Lower leg skin (tissue), 4 donors: ENCODE measurements around the gene KCNJ15. TPM values are rescaled to one million over a fixed set of nuclear protein-coding genes. Genes with fewer than 3 reads are reported as not detected.

Experiments
- DNase-seq, 2 donors: peaks; one replicate each; pipeline ENCODE4 v3.0.0-alpha.2; 2019; ENCODE audit warnings: low spot score in 2 of 2
- H3K4me3 ChIP-seq: fragments of 200-600 bp; sonication (generic); 2 replicates; pipeline ENCODE4 v1.5.1; 2017; ENCODE audit warnings: mild to moderate bottlenecking, low read depth; ENCODE audit not compliant: poor library complexity, severe bottlenecking
- CTCF ChIP-seq, 3 donors: fragments of 450-650 bp; IDR thresholded peaks; one replicate each; pipeline ENCODE4 v1.5.1; 2016; ENCODE audit warnings: antibody characterized with exemption in 3 of 3, mild to moderate bottlenecking in 3 of 3, moderate library complexity in 2 of 3
- POLR2A ChIP-seq, 2 donors: fragments of 450-650 bp; IDR thresholded peaks; one replicate each; pipeline ENCODE4 v1.6.1; 2016 to 2017; ENCODE audit warnings: antibody characterized with exemption in 2 of 2, mild to moderate bottlenecking in 1 of 2, moderate library complexity in 1 of 2
- WGBS, 2 donors: methylation state at CpG; one replicate each; pipeline ENCODE4 v1.1.5; 2018; 5-methylcytosine and 5-hydroxymethylcytosine counted together
- intact Hi-C: fragments of 100-400 bp; cut with DNase I; formaldehyde crosslinking; loops from one replicate; pipeline ENCODE4 v1.15.0; 2023; ENCODE audit warnings: low total_unique reads
- total RNA-seq, 4 donors: library from RNA; depleted of rRNA; stranded (reverse); fragments of >200 nt; gene quantifications; one replicate each; pipeline ENCODE4 v1.1.0, GENCODE V29; 2016

KCNJ15 gene
- total RNA-seq, 4 donors from 2014 or later: 4.2 to 55.1 (median 7.3) TPM

- DNase-seq: peak; percentile 66 to 91
- H3K4me3 ChIP-seq: no peak overlapping the region
- intact Hi-C loops: no loop called here
- WGBS, 2 donors: 43 to 46% methylated on average over 6 of the region's 6 CpGs
- TF ChIP-seq POLR2A (IDR thresholded peaks at IDR 0.05) (no peak), CTCF (IDR thresholded peaks at IDR 0.05) (no peak)
Observed at GRCh38 chr21:38352536-38353219, 95.9 kb downstream of the KCNJ15 start.

DNA sequence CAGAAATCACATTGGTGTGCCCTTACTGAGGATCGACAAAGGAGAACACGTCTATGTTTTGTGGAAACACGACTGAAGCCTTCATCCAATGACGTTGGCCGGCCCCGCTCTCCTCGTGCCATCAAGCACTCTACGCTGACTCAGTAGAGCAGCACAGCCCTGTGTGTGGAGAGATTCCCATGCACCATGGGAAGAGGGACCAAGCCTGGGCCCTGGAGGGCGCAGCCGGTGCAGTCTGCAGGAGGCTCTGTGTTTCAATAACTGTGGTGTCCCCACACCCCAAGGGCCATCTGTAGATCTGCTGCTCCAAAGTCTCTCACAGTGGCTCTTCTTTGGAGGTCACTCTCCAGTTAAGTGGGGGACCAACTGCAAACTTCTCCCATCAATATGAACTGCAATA lies 97.4 kb downstream of the KCNJ15 start:
- no peak overlapping the region for H3K4me3 ChIP-seq
- no peak for DNase-seq
- WGBS, 2 donors: 93 to 94% methylated on average over 10 of the region's 10 CpGs
- TF ChIP-seq POLR2A (IDR thresholded peaks at IDR 0.05) (no peak), CTCF (IDR thresholded peaks at IDR 0.05) (no peak)
- intact Hi-C loops: no loop called here

- TF ChIP-seq POLR2A (IDR thresholded peaks at IDR 0.05) (no peak), CTCF (IDR thresholded peaks at IDR 0.05) (no peak)
- DNase-seq: no peak
- WGBS, 2 donors: 88 to 89% methylated on average over 2 of the region's 2 CpGs
- no peak overlapping the region for H3K4me3 ChIP-seq
- intact Hi-C loops: no loop called here
Observed at GRCh38 chr21:38354746-38355145, 98.0 kb downstream of the KCNJ15 start.

DNA sequence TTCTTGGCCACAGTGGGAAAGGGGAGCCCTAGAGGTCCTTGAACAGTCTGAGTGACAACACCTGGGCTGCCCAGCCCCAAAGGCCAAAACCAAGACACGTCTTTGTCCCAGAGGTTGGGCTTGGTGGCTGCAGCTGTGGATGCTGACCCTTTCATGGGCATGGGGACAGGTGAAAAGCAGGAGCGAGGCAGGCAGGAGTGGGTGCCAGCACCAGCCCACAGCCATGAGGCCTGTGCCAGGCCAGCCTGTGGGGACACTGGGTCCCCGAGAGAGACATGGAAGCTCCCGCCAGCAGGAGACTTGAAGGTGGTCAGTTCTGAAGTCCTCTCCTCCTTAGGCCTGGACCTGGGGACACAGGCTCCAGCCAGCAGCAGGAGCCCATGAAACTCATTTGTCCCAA lies 98.6 kb downstream of the KCNJ15 start:
- no peak for DNase-seq
- TF ChIP-seq CTCF (IDR thresholded peaks at IDR 0.05) (no peak), POLR2A (IDR thresholded peaks at IDR 0.05) (no peak)
- no peak overlapping the region for H3K4me3 ChIP-seq
- WGBS, 2 donors: 92 to 93% methylated on average over 4 of the region's 4 CpGs
- intact Hi-C loops: no loop called here

DNA sequence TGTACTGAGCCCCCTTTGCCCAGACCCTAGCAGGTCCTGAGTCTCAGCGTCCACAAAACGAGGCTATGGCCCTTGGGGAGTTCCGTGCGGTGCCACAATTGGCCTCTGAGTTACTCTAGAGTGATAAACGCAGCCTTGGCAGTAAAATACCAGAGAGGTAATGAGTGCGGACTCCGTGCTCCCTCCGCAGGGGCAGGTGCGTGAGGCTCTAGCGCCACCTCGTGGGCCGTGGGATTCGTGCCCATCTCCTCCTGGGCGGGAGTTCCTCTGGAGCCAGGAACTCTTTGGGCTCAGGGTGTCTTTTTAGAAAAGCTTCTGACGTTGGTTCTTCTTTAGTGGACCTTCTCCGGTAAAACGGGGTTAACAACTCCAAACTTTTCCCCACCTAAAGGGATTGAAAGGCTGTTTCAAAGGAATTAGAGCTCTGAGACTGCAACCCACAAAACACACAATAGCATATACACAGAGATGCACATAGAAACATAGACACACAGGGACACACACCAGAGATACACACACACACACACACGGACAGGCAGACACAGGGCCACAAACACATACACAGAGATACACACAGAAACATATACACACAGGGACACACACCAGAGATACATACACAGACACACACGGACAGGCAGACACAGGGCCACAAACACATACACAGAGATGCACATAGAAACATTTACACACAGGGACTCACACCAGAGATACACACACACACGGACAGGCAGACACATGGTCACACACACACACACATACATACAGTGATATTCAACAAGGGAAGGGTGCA lies 99.4 kb downstream of the KCNJ15 start:
- H3K4me3 ChIP-seq: no peak overlapping the region
- intact Hi-C loops: no loop called here
- 7 to 9% methylated on average over 20 of the region's 20 CpGs for WGBS, 2 donors
- TF ChIP-seq CTCF (IDR thresholded peaks at IDR 0.05) (no peak), POLR2A (IDR thresholded peaks at IDR 0.05) (no peak)
- peak; percentile 62 to 97 for DNase-seq

Other genes with a start within 250 kb of the KCNJ15 start
- gene ERG, start 241.5 kb downstream of the KCNJ15 start, total RNA-seq: 10 to 100 TPM in 1 of 4 donors, 1 to 10 TPM in 3; 3.5 to 12.5 (median 6.6) TPM